Hippocampal formation (tissue), 2 donors: ENCODE results near the gene SEMA5A.

Source experiments
- DNase-seq, 2 donors: peaks; one replicate each; lab custom pipeline; 2025; lab: John Stamatoyannopoulos, UW

SEMA5A gene

GRCh38 chr5:9545992-9546851 is at the start of gene SEMA5A:
TSS of gene SEMA5A (minus strand) at chr5:9546075. CDS start at chr5:9379946, 166,129 bp downstream.
- DNase-seq: peak; percentile 42 to 45

- no peak for DNase-seq
Observed at GRCh38 chr5:9594913-9595312, 49.0 kb upstream of the SEMA5A start.

- no peak for DNase-seq
Observed at GRCh38 chr5:9589049-9589835, 43.4 kb upstream of the SEMA5A start.

- no peak for DNase-seq
Observed at GRCh38 chr5:9588254-9588653, 42.4 kb upstream of the SEMA5A start.

- no peak for DNase-seq
Observed at GRCh38 chr5:9587135-9587534, 41.3 kb upstream of the SEMA5A start.

- no peak for DNase-seq
Observed at GRCh38 chr5:9582406-9582805, 36.5 kb upstream of the SEMA5A start.

- DNase-seq: no peak
Observed at GRCh38 chr5:9573796-9574195, 27.9 kb upstream of the SEMA5A start.

- DNase-seq: no peak
Observed at GRCh38 chr5:9572246-9572645, 26.4 kb upstream of the SEMA5A start.

- DNase-seq: no peak
Observed at GRCh38 chr5:9570876-9571275, 25.0 kb upstream of the SEMA5A start.

- DNase-seq: no peak
Observed at GRCh38 chr5:9567039-9567438, 21.2 kb upstream of the SEMA5A start.

- no peak for DNase-seq
Observed at GRCh38 chr5:9564752-9565151, 18.9 kb upstream of the SEMA5A start.

- no peak for DNase-seq
Observed at GRCh38 chr5:9562141-9562540, 16.3 kb upstream of the SEMA5A start.

- DNase-seq: no peak
Observed at GRCh38 chr5:9559965-9560364, 14.1 kb upstream of the SEMA5A start.

GRCh38 chr5:9558319-9558965 is 12.6 kb upstream of the SEMA5A start:
- no peak for DNase-seq

- DNase-seq: no peak
Observed at GRCh38 chr5:9557696-9558095, 11.8 kb upstream of the SEMA5A start.

GRCh38 chr5:9555961-9556360 is 10.1 kb upstream of the SEMA5A start:
- DNase-seq: no peak

GRCh38 chr5:9554122-9554521 is 8.2 kb upstream of the SEMA5A start:
- DNase-seq: no peak

- no peak for DNase-seq
Observed at GRCh38 chr5:9553561-9553960, 7.7 kb upstream of the SEMA5A start.

- no peak for DNase-seq
Observed at GRCh38 chr5:9551567-9552537, 6.0 kb upstream of the SEMA5A start.

- no peak for DNase-seq
Observed at GRCh38 chr5:9549941-9550340, 4.1 kb upstream of the SEMA5A start.
